Skeletal muscle tissue (tissue), 2 donors: ENCODE data around the gene CELA3B. TPM values are rescaled to one million over a fixed set of nuclear protein-coding genes. Genes with fewer than 3 reads are reported as not detected.

ENCODE experiments used
- small RNA-seq: library from RNA; depleted of rRNA; stranded (forward); fragments of <200 nt; gene quantifications from one replicate; pipeline ENCODE3, GENCODE V24; 2014
- total RNA-seq: library from RNA; depleted of rRNA; stranded (reverse); fragments of >200 nt; gene quantifications from one replicate; pipeline ENCODE4 v1.2.3, GENCODE V29; 2014

Gene CELA3B
- total RNA-seq, 1 donor from 2014 or later, result not detected

Small RNA genes within 50 kb of the gene (small RNA-seq; reads per million reads assigned to genes)
- gene RN7SL186P, result not detected
- not detected for gene RN7SL386P
- not detected for gene RNU6-1022P
- gene RNU6-776P, result not detected

Other genes starting within 250 kb of the CELA3B start
- gene USP48, start 193.9 kb upstream of the CELA3B start, total RNA-seq, result 55.3 TPM
- gene LDLRAD2, start 164.8 kb upstream of the CELA3B start, total RNA-seq, result 0.52 TPM
- 152 TPM for gene HSPG2, start 39.7 kb upstream of the CELA3B start, total RNA-seq
- gene CELA3A, start 24.6 kb downstream of the CELA3B start, total RNA-seq, result not detected
- 71.5 TPM for gene CDC42, start 75.7 kb downstream of the CELA3B start, total RNA-seq
- 3.1 TPM for gene WNT4, start 166.1 kb downstream of the CELA3B start, total RNA-seq